Retina (tissue), 1 donor: ENCODE results near the gene NTF3.
A peak's percentile ranks its signal among the peaks of the same experiment; 100 is the strongest.

Experiments
- DNase-seq: peaks from one replicate; pipeline ENCODE4 v3.0.0-alpha.2; 2016

NTF3 gene

DNA sequence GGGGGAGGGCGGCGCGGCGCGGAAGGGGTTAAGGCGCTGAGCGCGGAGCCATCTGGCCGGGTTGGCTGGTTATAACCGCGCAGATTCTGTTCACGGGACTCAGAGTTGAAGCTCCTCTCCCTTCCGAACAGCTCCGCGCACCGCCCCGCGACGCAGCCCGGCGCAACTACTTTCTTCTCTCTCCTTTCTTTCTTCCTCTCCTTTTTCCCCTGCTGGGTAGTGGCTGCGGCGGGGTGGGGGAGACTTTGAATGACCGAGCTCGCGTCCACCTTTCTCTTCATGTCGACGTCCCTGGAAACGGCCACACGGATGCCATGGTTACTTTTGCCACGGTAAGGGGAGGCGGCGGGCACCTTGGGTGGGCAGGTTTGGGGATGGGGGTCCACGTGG, at the start of gene NTF3:
TSS of gene NTF3 (plus strand) at position 98 of the 390 bp plus-strand sequence. CDS start at position 315, 217 bp downstream.
- DNase-seq = peak; percentile 76

DNA sequence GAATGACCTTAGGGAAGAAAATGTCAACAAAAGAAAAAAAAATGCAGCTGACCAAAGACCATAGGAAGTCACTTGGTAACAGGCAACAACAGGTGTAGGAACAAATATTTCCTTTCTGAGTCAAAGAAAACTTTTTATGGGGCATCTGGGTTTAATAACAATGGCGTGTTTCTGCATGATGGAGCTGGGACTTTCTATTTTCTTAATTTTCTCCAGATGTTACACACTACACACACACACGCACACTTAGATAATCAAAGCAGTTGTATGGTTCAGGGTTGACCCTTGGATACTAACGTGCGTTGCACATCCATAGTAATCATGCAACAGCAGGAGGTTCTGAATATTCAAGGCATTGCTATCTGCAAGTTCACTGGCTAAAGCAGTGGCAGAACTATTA, 47.9 kb upstream of the NTF3 start:
- no peak for DNase-seq

DNA sequence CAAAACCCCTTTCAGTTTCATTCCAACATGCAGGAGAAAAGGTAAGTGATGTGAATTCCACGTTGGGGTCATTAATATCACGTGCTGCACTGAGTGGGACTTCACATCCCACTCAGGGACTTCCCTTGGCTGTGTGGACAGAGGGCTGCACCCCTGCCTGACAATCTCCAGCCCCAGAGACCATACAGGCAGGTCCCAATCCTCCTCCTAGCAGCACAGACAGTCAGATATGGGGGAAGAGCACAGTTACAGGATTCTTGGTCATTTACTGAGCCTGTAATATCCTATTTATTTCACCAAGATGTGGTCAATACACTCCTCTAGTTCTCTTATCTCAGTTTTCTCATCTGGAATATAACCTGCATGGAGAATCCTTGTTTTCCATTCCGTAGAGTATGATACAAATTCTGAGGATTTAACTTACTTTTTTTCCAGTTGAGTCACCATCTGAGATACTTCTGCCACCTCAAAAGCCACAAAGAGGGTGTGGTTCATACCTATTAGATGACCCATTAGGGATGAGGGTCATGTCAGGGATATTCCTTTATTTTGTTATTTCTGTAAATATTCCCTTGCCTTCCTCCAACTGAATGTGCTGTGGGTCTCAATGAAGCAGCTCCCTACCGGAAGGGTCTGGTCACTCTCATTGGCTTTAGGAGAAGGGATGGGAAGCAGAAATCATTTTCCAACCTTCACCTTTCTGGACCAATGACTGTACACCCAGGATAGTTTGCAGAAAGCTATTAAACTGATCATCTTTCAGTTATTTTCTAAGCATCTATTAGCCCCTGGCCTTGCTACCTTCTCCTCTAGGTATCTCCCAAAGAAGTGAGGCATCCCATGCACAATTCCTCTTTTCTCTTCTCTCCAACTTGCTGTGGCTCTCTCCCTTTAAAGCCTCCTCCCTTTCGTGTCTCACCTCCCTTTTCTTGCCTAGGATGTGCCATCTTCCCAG, 43.0 kb upstream of the NTF3 start:
- DNase-seq = no peak

DNA sequence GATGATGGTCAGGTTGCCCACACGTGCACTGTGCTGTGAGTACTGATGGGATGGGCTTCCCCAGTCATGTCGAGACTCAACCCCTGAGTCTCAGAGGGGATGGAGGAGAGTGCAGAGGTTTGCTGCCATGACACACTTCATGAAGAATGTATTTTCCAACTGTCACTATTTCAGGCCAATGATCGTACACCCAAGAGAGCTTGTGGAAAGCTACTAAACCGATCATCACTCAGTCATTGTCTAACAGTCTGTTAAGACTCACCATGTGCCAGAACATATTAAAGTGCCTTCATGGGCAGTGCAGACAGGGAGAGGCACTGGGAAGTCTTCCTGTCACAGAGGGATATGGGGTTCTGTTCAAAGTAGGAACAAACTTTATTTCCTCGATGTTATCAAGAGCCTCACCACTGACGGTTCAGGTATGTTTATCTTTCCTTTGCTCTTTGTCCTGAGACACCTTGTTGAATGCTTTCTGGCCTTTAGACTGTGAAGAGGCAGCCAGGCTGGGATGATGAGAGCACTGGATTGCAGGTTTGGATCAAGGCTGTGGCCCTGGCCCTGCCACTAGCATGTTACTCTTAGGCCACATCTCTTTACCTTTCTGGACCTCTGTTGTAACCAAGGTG, 41.6 kb upstream of the NTF3 start:
- no peak for DNase-seq

DNA sequence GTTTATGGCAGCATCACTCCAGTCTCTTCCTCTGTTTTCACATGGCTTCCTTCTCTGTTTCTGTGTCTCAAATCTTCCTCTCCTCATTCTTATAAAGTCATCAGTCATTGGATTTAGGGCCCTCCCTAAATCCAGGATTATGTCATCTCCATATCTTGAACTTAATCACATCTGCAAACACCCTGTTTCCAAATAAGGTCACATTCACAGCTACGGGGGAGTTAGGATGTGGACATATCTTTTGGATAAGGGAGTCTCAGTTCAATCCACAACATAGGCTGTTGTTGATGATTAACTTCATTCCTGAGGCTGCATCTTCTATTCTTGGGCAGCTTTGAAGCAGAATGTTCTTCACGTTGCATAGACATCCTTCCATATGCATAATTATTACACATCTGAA, 40.3 kb upstream of the NTF3 start:
- DNase-seq = no peak

DNA sequence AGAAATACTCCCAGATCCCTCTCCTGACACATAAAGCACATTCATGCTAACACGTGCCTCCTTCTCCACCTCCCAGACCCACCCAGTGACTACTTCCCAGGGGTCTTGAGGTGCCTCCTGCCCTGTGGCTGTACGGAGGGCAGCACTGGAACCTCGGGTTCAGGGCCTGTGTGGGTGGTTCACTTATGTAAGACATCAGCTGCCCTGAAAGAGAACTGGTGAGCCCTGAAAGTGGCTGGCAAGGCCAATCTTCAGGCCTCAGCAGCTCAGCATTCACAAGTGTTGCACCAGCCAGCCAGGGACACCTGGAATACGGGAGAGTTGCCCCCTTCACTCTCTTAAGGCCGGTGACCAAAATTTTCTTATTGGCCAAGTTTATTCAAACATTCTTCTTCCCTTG, 38.9 kb upstream of the NTF3 start:
- DNase-seq = no peak

DNA sequence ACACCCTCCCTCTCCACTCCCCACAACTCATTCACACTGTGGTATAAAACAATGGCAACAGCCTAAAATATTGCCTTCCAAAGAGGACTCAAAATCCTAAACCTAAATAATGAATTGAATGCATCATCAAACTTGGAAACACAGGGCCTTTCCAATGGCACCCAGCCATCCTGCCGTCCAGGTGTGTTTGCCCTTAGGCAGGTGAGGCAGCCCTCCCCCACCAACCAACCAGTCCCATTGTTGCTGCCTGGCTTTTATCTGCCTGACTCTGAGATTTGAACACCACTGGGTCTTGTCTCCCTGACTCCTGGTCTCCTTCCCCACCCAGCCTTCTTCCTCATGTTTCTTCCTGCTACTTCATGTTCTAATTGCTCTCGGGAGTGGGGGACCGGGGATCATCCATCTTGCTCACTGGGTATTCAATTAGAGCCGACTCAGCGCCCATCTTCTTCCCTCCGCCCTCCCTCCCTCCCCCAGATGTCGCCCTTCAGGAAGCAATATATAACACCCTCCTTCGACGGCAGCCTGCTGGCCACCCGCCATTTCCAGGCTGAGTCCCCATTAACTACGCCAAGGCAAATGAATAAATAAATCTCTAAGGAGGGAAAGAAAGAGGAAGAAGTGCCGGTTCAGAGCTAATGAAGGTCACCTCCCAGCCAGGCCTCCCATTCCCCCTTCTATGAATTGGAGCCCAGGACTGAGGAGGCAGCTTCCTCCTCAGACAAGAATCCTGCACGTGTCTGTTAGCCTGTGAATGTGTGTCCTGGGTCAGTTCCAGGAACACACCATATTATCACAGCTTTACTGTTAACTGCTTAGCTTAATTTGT, 36.3 kb upstream of the NTF3 start:
- DNase-seq = no peak

DNA sequence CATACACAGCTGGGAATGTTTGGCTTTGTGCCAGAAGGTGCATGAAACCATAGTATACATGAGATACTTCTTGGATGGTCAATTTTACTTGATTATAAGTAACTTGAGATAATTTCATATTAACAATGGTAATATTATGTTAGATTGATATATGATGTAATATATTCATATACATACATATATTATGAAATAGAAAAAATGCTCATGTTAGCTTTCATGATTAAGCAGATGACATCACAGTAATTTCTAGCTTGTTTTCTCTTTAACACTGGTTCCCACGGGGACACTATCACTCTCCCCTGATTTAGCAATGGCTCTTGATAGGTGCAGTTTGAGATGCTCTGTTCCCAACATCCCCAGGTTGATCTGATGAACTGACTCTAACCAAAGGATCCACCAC, 35.4 kb upstream of the NTF3 start:
- DNase-seq = no peak

DNA sequence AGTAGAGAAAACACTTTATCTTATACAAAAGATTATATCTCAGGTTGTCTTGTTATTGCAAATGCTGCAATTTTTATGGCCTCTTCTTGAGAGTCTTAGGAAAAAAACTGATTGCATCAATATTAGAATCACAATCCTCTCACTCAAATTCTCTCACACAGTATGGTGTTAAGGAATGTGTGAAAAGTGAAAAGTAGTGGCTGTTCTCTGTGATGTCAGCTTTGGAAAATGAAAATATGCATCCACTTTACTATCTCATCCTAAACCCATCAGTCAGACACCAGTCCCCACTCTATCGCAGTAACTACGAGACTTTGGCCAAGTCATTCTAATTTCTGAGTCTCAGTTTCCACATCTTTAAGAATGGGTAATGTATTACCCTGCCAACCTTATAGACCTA, 32.6 kb upstream of the NTF3 start:
- no peak for DNase-seq

DNA sequence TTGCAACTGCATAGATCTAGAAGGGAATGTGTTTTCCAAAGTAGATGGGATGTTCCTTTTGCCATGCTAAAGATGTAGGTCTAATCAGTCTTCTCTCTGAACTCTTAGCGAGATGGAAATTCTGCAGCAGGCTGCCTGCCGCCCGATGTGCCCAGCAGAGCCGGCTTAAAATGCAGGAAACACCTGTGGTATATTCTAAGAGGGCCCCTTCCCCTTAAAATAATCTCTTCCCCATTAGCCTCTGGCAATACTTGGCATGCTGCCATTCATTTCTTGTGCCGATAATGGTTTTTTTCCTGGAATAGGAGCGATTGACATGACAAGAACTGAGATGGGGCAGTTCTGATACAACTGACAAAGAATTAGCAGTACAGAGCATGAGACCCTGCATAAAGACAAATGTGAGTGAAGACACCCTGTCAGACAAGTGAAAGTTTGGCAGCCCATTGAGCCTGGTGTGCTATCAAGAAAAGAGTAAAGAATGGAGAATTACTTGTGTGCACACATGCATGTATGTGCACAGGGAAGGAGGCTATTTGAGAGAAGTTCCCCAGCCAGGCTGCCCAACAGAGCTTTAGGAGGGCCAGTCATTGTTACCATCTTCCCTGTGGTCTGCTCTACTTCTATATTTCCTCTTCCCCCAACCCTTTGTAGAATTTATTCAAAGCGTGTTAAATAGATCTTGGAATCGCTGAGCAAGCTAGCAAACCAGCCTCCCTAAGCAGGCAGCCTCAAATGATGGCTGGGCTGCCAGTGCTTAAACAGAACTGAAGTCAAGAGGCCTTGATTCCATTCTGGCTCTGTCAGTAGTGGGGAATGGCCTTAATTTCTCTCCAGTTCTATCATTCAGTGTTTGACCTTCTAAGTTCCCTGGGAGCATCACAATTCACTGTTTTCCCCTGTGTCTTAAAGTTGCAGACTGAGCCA, 29.6 kb upstream of the NTF3 start:
- DNase-seq = no peak

DNA sequence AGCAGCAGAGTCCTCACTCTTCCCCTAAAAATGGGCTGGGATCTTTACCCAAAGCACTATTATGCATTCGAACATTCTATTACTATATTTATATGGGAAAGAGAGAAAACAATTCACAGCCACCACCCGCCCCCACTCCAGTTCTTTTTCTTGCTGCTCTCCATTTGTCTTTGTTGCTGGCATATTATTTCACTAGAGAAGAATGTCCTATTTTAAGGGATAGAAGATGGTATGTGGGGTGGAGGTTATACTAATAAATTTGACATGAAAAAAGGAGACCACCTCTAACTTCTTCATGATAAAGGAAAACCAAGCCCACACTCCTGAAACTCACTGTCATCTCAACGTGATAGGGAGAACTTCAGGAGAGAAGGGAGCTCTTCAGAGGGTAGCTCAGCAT, 28.5 kb upstream of the NTF3 start:
- no peak for DNase-seq

DNA sequence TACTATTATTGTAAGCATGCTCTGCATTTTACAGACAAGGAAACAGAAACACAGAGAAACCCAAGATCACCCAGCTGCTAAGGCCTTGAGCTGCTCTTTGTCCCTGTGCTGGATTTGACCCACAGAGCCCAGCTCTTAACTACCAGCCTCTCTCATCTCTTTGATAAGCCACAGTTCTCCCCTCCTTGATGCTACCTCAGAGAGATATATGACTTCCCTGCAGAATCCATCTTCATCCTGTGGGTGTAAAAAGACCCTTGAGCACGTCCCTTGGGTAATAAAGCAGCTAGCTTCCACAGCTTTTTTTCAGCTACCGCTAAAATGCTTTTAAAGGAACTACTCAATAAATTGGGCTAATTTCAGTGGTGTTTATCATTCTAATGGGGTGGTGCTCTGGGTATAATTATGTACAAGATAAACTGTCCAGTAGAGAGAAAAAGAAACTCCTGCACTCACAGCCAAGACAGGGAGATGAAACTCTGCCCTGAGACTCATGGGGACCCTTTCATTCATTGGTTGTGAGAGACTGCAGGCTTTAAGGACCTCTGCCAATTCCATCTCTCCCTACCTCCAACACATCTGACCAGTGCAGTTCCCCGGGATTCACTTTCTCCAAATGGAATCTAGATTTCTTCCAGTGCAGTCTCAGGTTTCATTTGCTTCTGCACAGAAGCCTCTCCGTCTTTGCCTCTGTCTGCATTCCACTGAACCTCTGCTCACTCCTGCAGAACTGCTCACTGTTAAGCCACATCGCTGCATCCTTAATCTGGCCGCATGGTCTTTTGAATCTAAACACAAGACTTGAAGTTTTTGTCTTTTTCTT, 24.7 kb upstream of the NTF3 start:
- no peak for DNase-seq

DNA sequence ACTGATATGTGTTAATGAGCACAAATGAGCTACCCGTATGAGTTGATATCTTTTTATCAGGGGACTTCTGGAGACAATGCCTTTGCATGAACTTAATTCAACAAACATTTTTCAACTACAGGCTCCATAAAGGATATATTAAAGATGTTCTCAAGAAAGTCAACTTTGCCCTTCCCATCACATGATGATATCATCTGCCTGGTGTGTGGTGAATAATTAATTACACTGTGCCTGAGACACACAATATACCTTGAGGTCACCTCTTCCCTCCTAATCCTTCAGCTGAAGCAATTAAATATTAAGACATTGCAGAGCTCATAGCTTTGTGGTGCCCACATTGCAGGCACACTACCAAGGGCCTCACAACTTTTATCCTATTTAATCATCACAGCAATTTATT, 22.3 kb upstream of the NTF3 start:
- no peak for DNase-seq

DNA sequence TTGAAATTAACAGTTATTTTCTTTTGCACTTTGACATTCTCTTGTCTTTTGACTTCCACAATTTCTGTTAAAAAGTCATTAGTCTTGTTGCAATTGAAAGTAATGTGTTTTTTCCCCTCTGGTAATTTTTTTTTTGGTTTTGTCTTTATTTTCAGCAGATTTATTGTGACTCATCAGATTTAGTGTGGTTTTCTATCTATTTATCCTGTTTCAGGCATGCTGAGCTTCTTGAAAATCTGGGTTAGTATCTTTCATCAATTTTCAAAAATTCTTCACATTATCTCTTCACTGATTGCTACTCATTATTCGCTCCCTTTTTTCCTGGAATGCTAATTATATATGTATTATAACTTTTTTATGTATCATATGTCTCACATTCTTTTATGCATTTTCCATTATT, 15.3 kb upstream of the NTF3 start:
- no peak for DNase-seq

DNA sequence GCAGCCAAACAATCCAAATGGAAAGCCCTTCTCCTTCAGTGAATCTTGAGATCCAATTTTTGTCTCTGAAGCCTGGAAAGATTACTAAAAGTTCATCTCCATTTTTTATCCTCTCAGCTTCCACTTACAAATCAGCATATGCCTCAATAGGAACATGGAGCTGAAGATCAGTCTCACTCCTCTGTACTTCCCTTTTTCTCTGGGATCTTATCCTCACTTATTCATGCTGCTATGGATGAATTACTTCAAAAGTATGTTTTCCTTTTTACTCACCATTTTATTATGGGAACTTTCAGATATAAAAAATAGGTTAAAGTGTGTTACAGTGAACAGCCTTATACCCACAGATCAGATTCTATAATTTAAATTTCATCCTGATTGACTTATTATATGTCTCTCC, 14.4 kb upstream of the NTF3 start:
- no peak for DNase-seq

DNA sequence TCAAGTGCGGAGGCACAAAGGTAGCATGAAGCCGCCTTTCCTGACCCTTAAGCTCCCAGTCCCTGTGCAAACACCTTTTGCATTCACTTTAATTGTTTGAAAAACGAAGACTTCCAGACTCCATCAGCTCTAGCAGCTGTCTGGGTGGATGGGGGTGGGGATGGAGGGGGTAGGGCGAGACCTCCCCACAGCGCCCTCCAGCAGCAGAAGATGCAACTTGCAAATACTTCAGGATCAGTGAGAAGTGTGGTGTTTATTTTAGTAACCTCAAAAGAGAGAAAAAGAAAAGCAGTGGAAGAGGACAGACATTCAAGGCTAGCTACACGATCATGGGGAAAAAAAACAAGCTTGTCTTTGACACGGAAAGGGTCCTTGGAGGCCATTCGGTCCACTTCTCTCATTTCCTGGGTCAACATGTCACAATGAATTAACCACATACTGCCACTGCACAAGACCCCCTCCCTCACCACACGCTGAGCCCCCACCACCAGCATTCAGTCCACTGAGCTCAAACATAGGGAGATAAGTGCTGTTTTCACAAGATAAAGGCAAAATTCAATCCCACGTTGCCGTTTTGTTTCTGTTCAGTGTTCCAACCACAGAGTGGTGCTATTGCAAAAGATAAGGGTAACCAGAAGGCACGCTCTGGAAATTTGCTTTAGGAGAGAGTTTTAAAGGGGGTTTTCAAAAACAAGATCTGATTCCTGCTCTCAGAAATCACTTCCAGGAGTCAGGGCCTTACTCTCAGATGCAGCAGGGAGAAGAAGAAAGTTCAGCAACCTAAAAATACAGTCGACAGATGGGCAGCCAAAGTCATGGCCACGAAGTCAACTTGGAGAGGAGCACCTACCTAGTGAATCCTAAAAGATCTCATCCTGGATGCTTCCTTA, 3.3 kb upstream of the NTF3 start:
- DNase-seq = peak; percentile 84

DNA sequence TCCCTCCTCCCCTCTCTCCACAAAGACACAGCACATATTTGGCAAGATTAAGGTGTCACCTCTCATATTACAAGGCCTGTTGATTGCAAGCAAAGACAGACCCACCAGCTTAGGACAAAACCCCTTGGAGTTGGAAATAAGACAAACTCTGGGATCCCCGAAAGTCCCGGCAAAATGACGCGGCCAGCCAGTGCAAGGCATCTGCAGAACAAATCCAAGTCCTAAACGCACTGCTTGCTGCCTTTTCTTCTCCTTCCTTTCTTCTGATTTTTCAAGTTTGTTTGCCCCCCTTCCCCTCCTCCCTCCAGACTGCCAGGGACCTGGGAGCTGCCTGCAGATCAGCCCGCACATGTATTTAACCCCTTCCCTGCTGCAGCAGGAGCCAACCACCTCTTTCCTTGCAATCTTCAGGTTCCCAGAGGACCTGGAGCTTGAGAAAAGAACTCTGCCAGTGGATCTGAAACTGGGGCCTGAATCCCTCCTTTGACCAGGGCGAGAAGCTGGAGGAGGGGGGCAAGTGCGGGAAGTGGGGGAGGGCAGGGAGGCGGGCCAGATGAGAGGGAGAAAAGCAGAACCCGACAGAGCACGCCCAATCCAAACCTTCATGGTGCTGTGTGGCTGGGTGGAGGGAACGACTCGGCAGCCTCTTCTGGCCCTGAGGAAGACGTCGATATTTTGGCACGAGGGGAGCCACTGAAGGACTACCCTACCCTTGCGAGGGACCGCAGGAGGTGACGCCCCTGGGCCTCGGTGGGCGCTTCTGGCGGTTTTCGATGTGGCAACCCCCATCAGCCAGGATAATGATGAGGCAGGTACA, 2.0 kb upstream of the NTF3 start:
- DNase-seq = peak; percentile 52

DNA sequence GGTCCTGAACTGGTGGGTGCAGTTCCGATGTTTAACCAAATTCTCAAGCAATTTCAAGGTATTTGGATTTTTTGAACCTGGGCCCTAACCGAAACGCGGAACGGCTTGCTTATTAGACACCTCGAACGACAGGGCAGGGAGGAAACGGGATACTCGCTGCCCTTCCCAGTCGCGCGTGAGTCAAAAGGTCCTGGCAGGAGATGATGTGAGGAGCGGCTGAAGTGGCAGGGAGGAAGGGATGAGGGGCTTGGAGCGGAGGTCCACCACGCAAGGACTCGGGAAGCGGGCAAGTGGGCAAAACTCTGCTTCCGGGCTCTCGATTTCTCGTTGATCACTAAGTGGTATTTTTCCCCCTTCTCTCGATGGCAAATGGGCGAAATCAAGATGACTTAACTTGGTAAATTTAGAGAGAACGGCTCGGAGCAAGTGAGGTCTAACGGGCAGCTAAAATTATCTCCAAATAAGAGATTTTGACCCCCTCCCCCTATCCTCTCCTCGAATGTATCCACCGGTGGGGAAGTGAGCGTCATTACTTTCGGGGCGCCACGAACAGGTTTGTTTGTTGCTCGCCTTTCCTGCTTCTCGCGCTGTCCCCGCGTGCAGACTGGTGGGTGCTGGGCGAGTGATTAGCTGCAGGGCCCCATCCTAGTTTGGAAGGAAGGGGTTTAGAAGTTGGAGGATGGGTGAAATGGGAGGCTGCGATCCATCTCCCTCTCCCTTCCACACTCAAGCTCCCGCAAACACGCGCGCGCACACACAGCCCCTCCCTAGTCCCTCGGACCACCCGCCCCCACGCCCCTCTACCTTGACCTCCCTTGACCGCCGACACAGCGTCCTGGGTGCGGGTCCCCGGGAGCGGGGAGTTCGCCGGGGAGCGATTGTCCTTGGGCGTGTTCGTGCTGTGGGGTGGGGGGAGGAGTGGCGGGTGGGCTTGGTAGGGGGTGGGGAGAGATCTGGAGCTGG, 986 bp upstream of the NTF3 start:
- peak; percentile 55 for DNase-seq
